Sigmoid colon (tissue), 4 donors: ENCODE measurements around the gene FABP6.

ENCODE experiments used
- EP300 ChIP-seq, 4 donors: sonication (generic); formaldehyde crosslinking; IDR thresholded peaks; one replicate each; pipeline ENCODE4 v1.6.1; 2017; ENCODE audit warnings: antibody characterized with exemption in 4 of 4
- POLR2A ChIP-seq, 2 donors: fragments of 450-650 bp; IDR thresholded peaks; one replicate each; pipeline ENCODE4 v1.6.1; 2016; ENCODE audit warnings: antibody characterized with exemption in 2 of 2, mild to moderate bottlenecking in 2 of 2, moderate library complexity in 2 of 2
- POLR2AphosphoS5 ChIP-seq, 4 donors: sonication (generic); formaldehyde crosslinking; IDR thresholded peaks; one replicate each; pipeline ENCODE4 v1.6.1; 2017; ENCODE audit warnings: antibody characterized with exemption in 4 of 4
- TF ChIP-seq, protein P1 (sequence below), 4 experiments: fragments of 450-650 bp in 3 of 4; fragments of 200-600 bp in 1 of 4; IDR thresholded peaks; one replicate each; pipeline ENCODE4 v1.5.1; 2016 to 2019; ENCODE audit warnings: antibody characterized with exemption in 4 of 4, mild to moderate bottlenecking in 3 of 4, moderate library complexity in 2 of 4

DNA sequence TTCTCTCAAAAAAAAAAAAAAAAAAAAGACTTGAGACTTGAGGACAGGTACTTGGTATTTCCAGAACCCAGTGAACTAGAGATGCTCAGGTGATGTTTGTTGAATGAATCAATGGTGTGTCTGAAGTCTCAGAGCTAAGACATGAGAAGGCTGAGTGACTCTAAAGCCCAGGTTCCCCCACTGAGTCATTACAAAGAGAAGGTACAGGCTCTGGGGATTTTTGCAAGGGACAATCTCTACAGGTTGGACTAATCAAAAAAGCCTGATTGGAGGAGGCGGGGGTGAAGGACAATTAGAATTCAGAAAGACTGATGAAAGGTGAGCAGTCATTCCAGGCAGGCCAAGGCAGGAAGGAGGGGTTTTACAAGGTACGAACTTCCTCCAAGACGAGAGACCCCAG is 8.2 kb upstream of the FABP6 start:
- TF ChIP-seq, protein P1, sequence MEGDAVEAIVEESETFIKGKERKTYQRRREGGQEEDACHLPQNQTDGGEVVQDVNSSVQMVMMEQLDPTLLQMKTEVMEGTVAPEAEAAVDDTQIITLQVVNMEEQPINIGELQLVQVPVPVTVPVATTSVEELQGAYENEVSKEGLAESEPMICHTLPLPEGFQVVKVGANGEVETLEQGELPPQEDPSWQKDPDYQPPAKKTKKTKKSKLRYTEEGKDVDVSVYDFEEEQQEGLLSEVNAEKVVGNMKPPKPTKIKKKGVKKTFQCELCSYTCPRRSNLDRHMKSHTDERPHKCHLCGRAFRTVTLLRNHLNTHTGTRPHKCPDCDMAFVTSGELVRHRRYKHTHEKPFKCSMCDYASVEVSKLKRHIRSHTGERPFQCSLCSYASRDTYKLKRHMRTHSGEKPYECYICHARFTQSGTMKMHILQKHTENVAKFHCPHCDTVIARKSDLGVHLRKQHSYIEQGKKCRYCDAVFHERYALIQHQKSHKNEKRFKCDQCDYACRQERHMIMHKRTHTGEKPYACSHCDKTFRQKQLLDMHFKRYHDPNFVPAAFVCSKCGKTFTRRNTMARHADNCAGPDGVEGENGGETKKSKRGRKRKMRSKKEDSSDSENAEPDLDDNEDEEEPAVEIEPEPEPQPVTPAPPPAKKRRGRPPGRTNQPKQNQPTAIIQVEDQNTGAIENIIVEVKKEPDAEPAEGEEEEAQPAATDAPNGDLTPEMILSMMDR (IDR thresholded peaks at IDR 0.05) = no peak
- TF ChIP-seq POLR2A (IDR thresholded peaks at IDR 0.05) = no peak
- no peak for TF ChIP-seq POLR2AphosphoS5 (IDR thresholded peaks at IDR 0.05)
- TF ChIP-seq EP300 (IDR thresholded peaks at IDR 0.05) = no peak
